PFSK-1 (cell line): Measurements from ENCODE around the gene HIPK2.

Experiments
- POLR2AphosphoS5 ChIP-seq: IDR thresholded peaks from 2 replicates; pipeline ENCODE4 v1.6.1; 2012; ENCODE audit warnings: low read depth, mild to moderate bottlenecking, control low read depth, low read length, moderate library complexity
- SIN3A ChIP-seq: IDR thresholded peaks from 2 replicates; pipeline ENCODE4 v1.6.1; 2012; ENCODE audit warnings: mild to moderate bottlenecking, low read length, moderate library complexity, borderline replicate concordance; ENCODE audit not compliant: insufficient read depth

GRCh38 chr7:139643951-139644585, 133.7 kb downstream of the HIPK2 start:
- TF ChIP-seq POLR2AphosphoS5 (no peak), SIN3A (no peak)
